Myocyte (in vitro differentiated cells): ENCODE measurements around the gene RALGPS1. TPM values are rescaled to one million over a fixed set of nuclear protein-coding genes. Genes with fewer than 3 reads are reported as not detected.

Experiments used
- DNase-seq: peaks from one replicate; pipeline ENCODE4 v3.0.0-alpha.2; 2012; ENCODE audit warnings: low read depth
- total RNA-seq: library from RNA; depleted of rRNA; stranded (reverse); fragments of >200 nt; gene quantifications from 2 replicates; pipeline ENCODE4 v1.2.3, GENCODE V29; 2014

The RALGPS1 gene
- total RNA-seq, 1 donor from 2014 or later = 3.6 TPM

DNA sequence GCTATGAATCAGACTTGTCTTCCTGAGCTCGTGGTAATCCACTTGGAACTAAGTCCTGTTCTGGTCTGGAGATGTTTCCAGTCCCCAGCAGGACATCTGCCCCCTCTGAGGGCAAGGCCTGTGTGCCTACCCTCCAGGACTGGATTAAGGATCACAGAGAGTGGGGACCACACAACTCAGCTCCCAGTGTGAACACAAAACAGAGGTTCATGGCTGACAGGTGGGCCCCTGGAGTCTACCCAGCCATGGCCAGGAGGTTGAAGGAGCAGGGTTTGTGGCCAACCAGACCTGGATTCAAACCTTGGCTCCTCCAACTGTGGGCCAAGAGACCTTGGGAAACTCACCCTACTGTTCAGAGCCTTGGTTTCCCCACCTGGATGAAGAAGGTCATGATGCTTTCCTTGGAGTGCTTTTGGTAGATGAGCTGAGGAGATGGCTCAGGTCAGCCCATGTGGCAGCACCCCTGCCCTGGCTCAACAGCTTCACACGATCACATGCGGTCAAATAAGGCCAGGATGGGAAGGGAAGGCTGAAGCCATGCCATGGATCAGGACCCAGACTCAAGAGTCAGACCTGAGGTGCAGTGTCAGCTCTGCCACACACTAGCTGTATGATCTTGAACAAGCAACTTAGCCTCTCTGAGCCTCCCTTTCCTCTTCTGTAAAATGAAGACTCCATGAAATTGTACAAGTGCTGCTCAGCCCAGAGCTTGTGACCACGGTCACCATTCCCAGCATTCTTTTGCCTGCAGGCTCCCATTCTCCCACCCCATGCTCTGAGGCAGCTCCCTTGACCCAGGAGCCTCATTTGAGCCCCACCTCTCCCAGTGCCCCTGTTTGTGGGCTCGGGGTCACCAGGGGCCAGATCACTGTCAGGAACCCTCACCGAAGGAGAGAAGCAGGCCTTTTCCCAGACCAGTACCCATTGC, 235.1 kb downstream of the RALGPS1 start:
- DNase-seq = no peak

DNA sequence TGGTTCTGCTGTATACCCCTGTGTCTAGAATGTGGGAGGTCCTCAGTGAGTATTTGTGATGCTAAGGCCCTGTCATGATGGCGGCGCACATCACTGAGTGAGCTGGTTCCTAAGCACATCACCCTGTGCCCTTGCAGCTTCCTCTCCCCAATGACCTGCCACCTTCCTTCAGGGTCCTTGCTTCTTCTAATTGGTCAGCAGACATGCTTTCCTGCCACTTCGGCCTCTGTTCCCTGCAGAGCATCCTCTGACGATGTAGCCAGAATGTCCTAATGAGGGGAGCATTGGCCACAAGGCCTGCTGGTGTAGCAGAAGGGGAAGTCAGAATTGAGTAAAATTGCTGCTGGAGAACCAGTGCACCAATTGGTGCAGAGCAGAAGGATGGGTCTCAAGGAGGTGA, 238.9 kb downstream of the RALGPS1 start:
- no peak for DNase-seq

- no peak for DNase-seq
Observed at GRCh38 chr9:127154003-127154389, 239.4 kb downstream of the RALGPS1 start.

DNA sequence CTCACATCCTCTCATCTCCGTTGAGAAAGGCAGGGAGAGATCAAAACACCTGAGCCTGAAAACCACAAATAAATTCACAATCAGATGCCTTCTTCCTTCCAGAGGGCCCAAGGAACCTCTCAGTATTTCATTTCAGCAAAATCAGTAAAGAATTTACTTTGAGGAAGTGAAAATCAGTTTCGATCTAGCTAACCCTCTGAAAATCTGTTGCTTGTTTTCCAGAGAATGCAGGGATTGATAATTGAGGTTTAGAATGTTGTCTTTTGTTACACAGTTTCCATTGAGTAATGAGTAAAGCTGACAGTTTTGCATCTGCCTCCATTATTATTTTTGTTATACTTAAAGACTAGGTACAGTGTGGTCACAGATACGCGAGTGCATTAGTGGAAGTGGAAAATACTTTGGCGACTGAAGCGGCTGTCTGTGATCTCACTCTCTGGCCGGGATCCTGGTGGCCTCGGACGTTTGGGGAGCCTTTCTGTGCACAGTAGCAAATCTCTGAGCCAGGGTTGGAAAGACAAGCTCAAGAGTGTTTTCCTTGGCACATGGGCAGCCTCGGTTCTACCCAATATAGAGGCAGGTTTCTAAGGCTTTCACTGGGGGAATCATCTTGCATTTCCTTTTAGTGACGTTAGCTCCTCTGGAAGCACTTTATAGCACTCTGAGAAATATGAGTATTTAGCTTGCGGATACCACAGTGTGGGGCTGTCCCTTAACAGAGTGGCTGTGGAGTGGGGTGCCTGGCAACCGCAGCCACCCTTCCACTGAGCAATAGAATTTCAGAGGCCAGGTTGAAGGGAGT, 240.0 kb downstream of the RALGPS1 start:
- peak; percentile 83 for DNase-seq

DNA sequence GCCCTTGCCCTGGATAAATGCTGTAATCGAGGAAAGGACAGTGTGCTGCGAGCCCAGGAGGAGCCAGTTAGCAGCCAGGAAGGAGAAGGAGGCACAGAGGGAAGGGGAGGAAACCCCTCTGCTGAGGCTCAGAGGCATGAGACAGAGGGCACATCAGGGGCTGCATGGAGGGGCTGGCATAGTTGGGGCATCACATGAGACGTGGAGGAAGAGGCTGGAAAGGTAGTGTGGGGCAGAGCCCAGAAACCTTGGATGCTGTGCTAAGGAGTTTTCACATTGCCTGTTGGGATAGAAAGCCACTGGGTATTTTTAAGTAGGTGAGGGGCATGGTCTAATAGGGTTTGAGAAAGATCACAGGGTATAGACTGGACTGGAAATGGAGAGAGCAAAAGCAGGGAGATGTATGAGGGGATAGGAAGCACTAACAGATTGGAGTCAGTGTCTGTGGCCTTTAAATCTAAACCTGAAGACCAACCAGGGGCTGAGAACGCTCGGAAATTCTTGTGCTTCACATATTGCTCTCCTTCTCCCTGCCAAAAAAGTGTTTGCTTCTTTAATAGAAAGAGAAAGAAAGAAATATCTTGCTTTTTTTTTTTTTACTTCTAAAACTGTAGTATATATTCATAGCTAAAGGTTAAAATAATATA, 240.9 kb downstream of the RALGPS1 start:
- DNase-seq = no peak

DNA sequence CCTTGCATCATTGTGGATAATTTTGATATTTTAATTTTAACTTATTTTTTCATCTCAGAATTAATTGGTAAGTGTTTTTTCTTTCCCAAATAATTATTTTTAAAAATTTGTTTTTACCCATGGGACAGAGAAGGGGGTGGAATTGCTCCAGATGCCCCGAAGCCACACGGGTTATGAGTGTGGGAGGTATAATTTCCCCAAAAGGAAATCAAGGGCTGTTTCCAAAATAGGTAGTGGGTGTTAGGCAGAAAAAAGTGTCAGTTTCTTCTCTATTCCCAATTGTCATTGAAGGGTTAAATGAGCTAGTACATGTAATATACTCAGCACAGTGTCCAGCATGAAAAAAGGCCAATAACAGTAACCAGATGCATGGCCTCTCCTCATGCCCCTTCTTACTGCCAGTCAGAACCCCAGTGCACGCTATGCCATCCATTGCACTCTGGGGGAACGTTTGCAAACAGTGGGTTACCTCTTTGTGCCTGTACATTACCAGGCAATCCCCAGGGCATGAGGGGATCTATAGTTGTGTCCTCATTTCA, 244.3 kb downstream of the RALGPS1 start:
- DNase-seq = no peak

DNA sequence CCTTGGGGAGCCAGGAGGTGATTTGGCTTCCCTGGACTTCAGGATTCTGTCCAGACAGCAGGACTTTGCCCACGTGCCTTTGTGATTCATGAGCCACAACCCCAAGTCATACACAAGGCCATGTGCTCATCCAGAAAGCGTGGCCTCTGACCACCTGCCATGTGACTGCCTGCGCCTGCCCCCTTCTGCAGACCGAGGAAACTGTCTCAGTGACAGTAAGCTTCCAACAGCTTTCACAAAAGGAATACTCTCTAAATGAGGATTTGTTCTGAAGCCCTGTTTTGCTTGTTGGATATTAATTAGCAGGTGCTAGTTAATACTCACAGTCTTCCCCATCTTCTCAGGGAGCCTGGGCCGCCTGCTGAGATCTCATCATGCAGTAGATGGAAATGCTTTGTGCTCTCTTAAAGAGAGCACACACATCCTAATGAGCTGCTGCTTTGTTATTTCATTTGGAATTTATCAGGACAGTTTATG, 244.8 kb downstream of the RALGPS1 start:
- peak; percentile 95 for DNase-seq

GRCh38 chr9:127159949-127160610, 245.5 kb downstream of the RALGPS1 start:
- DNase-seq = peak; percentile 71

DNA sequence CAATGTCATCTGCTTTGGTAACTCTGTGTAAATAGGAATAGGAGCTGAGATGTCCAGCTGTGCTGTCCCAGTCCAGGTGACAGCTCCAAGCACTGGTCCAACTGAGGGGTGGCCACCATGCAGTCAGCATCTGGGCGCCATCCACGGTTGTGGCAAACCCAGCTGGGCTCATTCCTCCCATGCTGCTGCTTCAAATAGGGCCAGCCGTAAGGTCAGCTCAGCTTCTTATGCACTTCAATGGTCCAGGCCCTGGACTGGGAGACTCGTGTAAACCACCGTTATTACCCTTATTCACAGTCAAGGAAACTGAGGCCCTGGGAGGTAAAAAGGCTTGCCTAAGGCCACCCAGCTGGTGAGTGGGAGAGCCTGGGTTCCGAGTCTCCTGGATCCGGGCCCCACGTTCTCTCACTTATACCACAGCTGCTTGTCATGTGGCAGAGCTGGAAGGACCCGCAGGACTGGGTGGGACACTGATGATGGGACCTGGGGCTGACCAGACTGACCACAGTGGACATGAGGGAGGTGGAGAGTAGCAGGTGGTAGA, 246.6 kb downstream of the RALGPS1 start:
- DNase-seq = peak; percentile 92

- no peak for DNase-seq
Observed at GRCh38 chr9:127162046-127162863, 247.7 kb downstream of the RALGPS1 start.

DNA sequence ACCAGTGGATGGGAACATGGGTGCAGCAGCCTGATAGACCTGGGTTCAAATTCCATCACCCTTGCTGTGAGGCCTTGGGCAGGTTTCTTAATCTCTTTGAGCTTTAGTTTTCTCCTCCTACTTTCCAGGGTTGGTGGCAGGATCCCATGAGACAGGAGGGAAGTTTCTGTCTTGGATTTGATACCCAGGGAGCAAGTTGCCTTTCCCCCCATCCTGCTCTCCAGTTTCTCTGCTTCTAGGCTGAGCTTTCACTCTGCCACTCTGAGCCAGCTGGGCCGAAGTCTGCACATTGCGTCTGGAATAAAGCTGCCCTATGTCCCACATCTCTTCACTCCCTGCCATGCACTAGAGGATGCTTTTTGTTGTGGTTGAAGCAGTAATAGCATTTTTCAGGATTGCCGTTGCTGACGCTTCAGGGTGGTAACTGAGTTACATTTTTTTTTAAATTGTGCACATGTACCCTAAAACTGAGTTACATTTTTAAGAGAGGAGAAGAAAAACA, 248.3 kb downstream of the RALGPS1 start:
- DNase-seq = no peak

GRCh38 chr9:127163409-127163808, 248.8 kb downstream of the RALGPS1 start:
- DNase-seq = peak; percentile 63

GRCh38 chr9:127165116-127165515, 250.5 kb downstream of the RALGPS1 start:
- DNase-seq = no peak

DNA sequence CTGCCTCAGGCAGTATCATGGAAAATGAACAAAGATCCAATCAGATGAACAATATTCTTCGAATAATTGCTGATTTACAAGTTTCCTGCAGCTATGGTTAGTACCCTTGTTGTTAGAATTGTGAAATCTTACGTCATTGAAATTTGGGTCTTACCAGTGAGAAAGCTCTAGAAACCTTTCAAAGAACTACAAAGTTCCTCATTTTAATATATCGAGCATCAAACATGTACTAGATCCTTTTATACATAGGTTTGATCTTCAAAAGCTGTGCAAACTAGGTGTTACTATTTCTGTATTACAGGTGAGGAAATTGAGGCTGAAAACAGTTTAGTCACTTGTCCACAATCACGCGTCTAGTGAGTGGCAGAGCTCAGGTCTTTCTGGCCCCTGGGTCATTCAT, 251.5 kb downstream of the RALGPS1 start:
- no peak for DNase-seq

- DNase-seq = peak; percentile 34
Observed at GRCh38 chr9:127166651-127167524, 252.3 kb downstream of the RALGPS1 start.

DNA sequence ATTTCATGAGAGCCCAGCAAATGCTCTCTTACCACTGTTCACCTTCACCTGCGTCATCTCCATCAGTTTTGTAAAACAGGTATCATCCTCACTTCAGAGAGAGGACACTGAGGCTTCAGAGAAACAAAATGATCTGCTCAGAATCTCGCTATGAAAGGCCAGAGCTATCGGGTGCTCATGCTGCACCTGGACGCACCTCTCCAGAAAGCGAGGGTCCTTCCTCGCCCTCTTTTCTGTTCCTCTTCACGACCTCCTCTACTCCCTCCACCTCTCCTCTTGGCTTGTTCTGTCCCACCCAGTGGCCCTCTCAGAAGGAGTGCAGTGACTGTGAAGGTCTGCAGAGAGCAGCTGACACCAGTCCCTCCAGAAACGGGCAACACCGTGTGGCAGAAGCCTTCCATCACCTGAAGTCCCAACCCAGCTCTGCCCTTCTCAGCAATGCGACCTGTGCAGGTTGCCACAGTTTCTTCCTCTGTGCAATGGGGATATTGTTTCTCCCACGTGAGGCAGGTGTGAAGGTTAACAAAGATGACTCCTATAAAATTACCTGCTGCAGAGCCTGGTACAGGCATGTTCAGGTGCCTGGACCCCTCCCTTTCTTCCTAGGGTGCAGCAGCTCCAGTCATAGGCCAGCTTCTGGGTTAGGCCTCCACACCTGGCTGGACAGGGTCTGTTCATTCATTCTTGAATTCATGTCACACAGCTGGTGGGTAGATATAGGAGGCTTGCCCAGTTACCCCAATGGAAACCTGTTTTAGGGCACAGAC, 253.2 kb downstream of the RALGPS1 start:
- DNase-seq = no peak

DNA sequence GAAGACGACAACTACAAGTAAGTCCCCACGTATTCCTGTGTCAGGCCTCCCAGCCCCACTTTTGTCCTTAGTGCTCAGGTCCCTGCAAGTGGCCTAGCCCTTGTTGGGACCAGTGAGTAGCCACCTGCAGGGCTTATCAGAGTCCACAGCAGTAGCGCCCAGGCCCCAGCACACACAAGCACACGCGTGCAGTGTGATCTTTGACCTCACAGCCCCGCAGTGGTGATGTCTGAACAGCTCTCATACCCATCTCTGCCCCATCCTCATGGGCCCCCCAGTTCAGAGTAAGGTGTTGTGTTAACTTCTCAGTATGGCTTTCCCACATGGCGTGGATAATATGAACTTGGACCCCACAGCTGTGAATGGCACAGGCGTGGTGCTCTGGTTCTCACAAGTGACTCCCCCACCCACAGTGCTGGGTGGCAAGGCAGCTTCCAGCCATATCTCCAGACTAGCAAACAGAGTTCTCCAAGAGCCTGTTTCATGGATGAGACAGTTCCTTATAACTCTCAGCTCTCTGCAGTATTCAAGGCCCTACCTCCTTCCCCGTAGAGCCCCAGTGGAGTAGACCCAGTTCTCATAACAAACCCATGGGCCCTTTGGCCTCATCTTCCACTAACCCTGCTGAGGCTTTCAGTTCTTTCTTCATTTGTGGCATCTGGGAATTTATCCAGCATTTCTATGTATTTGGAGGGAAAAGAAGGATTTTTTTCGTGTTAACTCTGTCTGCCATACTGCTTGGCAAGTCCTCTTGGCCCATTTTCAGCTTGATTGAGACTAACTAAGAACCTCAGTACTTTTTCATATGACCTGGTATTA, 254.4 kb downstream of the RALGPS1 start:
- no peak for DNase-seq
